Measurements from ENCODE around the gene CYTH1.

The CYTH1 gene

GRCh38 chr17:78628547-78629435, 153.3 kb downstream of the CYTH1 start:
- TF ChIP-seq, protein P1, sequence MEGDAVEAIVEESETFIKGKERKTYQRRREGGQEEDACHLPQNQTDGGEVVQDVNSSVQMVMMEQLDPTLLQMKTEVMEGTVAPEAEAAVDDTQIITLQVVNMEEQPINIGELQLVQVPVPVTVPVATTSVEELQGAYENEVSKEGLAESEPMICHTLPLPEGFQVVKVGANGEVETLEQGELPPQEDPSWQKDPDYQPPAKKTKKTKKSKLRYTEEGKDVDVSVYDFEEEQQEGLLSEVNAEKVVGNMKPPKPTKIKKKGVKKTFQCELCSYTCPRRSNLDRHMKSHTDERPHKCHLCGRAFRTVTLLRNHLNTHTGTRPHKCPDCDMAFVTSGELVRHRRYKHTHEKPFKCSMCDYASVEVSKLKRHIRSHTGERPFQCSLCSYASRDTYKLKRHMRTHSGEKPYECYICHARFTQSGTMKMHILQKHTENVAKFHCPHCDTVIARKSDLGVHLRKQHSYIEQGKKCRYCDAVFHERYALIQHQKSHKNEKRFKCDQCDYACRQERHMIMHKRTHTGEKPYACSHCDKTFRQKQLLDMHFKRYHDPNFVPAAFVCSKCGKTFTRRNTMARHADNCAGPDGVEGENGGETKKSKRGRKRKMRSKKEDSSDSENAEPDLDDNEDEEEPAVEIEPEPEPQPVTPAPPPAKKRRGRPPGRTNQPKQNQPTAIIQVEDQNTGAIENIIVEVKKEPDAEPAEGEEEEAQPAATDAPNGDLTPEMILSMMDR (IDR thresholded peaks at IDR 0.05; ENCODE audit: low read length) = no peak
- TF ChIP-seq EZH2 (IDR thresholded peaks at IDR 0.05; ENCODE audit: borderline replicate concordance, low read length) = no peak
- Histone ChIP-seq H3K36me3 (ENCODE audit: insufficient read depth, low read length) (no peaks in the 10 kb centered on the region), H3K9me3 (ENCODE audit: low read length) (no peaks in the 10 kb centered on the region), H3K9me2 (ENCODE audit: low read depth, low read length) (no peaks in the 10 kb centered on the region), H3K4me2 (ENCODE audit: low read length) (no peak overlapping the region), H4K20me1 (ENCODE audit: insufficient read depth, low read length) (no peaks in the 10 kb centered on the region), H2AFZ (ENCODE audit: low read length) (no peak overlapping the region), H3K4me3 (ENCODE audit: low read depth, low read length, poor library complexity, severe bottlenecking) (no peak overlapping the region), H3K27ac (ENCODE audit: low read depth, low read length, poor library complexity, severe bottlenecking) (no peak overlapping the region), H3K79me2 (ENCODE audit: insufficient read depth, low read length) (no peaks in the 10 kb centered on the region), H3K4me1 (ENCODE audit: insufficient read depth, low read length, severe bottlenecking) (peaks cover 10% of the 10 kb centered on the region), H3K27me3 (ENCODE audit: insufficient read depth, low read length) (0 out of 2 replicates have a peak, but pooled peaks cover 6% of the 10 kb centered on the region), H3F3A (ENCODE audit: insufficient read depth, low read length) (no peaks in the 10 kb centered on the region), H3K9ac (ENCODE audit: low read length) (no peak overlapping the region)

DNA sequence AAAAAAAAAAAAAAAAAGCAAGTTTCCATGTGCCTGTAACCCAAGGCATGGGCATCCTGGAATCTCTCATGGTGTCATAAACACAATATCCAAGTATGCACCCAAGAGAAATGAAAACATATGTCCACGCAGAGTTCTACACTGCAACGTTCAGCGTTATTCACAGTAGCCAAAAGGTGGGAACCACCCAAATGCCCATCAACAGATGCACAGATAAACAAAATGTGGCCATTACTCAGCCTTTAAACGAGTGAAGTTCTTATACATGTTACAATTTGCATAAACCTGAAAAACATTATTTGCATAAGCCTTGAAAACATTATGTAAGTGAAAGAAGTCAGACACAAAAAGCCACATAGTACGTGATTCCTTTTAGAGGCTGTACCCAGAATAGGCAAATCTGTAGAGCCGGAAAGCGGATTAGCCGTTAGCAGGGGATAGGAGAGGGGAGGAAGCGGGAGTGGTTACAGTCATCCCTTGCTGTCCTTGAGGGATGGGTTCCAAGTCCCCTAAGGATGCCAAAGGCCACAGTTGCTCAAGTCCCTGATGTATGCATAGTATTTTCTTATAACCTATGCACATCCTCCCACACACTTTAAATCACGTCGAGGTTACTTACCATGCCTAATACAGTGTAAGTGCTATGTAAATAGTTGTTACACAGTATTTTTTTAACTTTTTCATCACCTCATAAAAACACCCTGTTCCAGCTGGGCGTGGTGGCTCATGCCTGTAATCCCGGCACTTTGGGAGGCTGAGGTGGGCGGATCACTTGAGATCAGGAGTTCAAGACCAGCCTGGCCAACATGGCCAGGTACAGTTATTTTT, 157.5 kb downstream of the CYTH1 start:
- no peaks in the 10 kb centered on the region for H3K36me3 ChIP-seq (ENCODE audit: insufficient read depth, low read length)

More for the DNA sequence above, 157.5 kb downstream of the CYTH1 start:
- no peaks in the 10 kb centered on the region for H4K20me1 ChIP-seq (ENCODE audit: insufficient read depth, low read length)
- H3K4me3 ChIP-seq (ENCODE audit: low read depth, low read length, poor library complexity, severe bottlenecking) = no peak overlapping the region
- H2AFZ ChIP-seq (ENCODE audit: low read length) = no peak overlapping the region
- H3K9me3 ChIP-seq (ENCODE audit: low read length) = 0 out of 2 replicates have a peak, but pooled peaks cover 3% of the 10 kb centered on the region
- no peak overlapping the region for H3K4me2 ChIP-seq (ENCODE audit: low read length)
- no peak for TF ChIP-seq EZH2 (IDR thresholded peaks at IDR 0.05; ENCODE audit: borderline replicate concordance, low read length)
- TF ChIP-seq, protein P1 (IDR thresholded peaks at IDR 0.05; ENCODE audit: low read length) = no peak
- H3K4me1 ChIP-seq (ENCODE audit: insufficient read depth, low read length, severe bottlenecking) = no peaks in the 10 kb centered on the region
- H3K9ac ChIP-seq (ENCODE audit: low read length) = no peak overlapping the region
- no peaks in the 10 kb centered on the region for H3K79me2 ChIP-seq (ENCODE audit: insufficient read depth, low read length)
- no peaks in the 10 kb centered on the region for H3K9me2 ChIP-seq (ENCODE audit: low read depth, low read length)
- no peak overlapping the region for H3K27ac ChIP-seq (ENCODE audit: low read depth, low read length, poor library complexity, severe bottlenecking)
- peaks cover 9% of the 10 kb centered on the region; the same call in 1 of the 2 replicates for H3K27me3 ChIP-seq (ENCODE audit: insufficient read depth, low read length)
- no peaks in the 10 kb centered on the region for H3F3A ChIP-seq (ENCODE audit: insufficient read depth, low read length)
